Subcutaneous adipose tissue (tissue), 4 donors: ENCODE results near the gene RELCH. TPM values are rescaled to one million over a fixed set of nuclear protein-coding genes. Genes with fewer than 3 reads are reported as not detected.

Experiments used
- CTCF ChIP-seq: fragments of 450-650 bp; IDR thresholded peaks from one replicate; pipeline ENCODE4 v1.5.1; 2016; ENCODE audit warnings: low read depth, mild to moderate bottlenecking, control low read depth, antibody characterized with exemption, moderate library complexity
- total RNA-seq, 4 donors: library from RNA; depleted of rRNA; stranded (reverse); fragments of >200 nt; gene quantifications; one replicate each; pipeline ENCODE4 v1.1.0, GENCODE V29; 2016

The RELCH gene
- total RNA-seq, 4 donors from 2014 or later, result 36.0 to 52.7 (median 47.8) TPM

- TF ChIP-seq CTCF, result no peak
Measured at GRCh38 chr18:62189208-62189607, 2.2 kb downstream of the RELCH start.

GRCh38 chr18:62196079-62196478 is 9.0 kb downstream of the RELCH start:
- no peak for TF ChIP-seq CTCF

- no peak for TF ChIP-seq CTCF
Measured at GRCh38 chr18:62196980-62197379, 9.9 kb downstream of the RELCH start.

- TF ChIP-seq CTCF, result no peak
Measured at GRCh38 chr18:62198259-62198658, 11.2 kb downstream of the RELCH start.

GRCh38 chr18:62199629-62200028 is 12.6 kb downstream of the RELCH start:
- no peak for TF ChIP-seq CTCF

- TF ChIP-seq CTCF, result no peak
Measured at GRCh38 chr18:62200121-62200914, 13.3 kb downstream of the RELCH start.

- TF ChIP-seq CTCF, result no peak
Measured at GRCh38 chr18:62201870-62202269, 14.8 kb downstream of the RELCH start.
